Activated T-cell treated with anti-CD3 and anti-CD28 coated beads, Interleukin-2, amount 50 U/mL, for 72 hours (primary cell): Measurements from ENCODE around the gene FIS1. TPM values are rescaled to one million over a fixed set of nuclear protein-coding genes. Genes with fewer than 3 reads are reported as not detected.
"Not testable (repeated sequence)": the region's sequence is repeated elsewhere in the genome, so short reads cannot be mapped to it uniquely, and the experiment has no call there.

Experiments
- ATAC-seq, 2 donors: fragments of 150-1000 bp; cut with Tn5 transposase; replicated peaks in 1 of 2; 2 replicates each; pipeline ENCODE4 v1.10.0; 2021; ENCODE audit warnings: moderate library complexity in 2 of 2, mild to moderate bottlenecking in 1 of 2
- DNase-seq, 2 donors: peaks; one replicate each; pipeline ENCODE4 v3.0.0; 2021 to 2022; ENCODE audit warnings: mixed read lengths in 1 of 2
- H3K27ac Mint-ChIP-seq: one replicate; pipeline ENCODE4 v1.8.0; 2022; ENCODE audit warnings: mild to moderate bottlenecking, moderate library complexity, mixed read lengths
- H3K27me3 Mint-ChIP-seq: one replicate; pipeline ENCODE4 v1.8.0; 2022; ENCODE audit warnings: low read depth, mixed read lengths
- H3K36me3 Mint-ChIP-seq, 2 donors: one replicate each; pipeline ENCODE4 v1.8.0; 2022; ENCODE audit warnings: mixed read lengths in 2 of 2, mild to moderate bottlenecking in 1 of 2; ENCODE audit not compliant: insufficient read depth in 2 of 2
- H3K4me1 Mint-ChIP-seq: one replicate; pipeline ENCODE4 v1.8.0; 2022; ENCODE audit warnings: low read depth, mixed read lengths
- H3K4me3 Mint-ChIP-seq, 2 donors: one replicate each; pipeline ENCODE4 v1.8.0; 2022; ENCODE audit warnings: mild to moderate bottlenecking in 2 of 2, mixed read lengths in 2 of 2, moderate library complexity in 2 of 2
- H3K9me3 Mint-ChIP-seq, 2 donors: one replicate each; pipeline ENCODE4 v1.8.0; 2022; ENCODE audit warnings: mixed read lengths in 2 of 2
- total RNA-seq, 2 donors: library from RNA; stranded (reverse); gene quantifications; one replicate each; pipeline ENCODE4 v1.2.3, GENCODE V29; 2022

FIS1 gene
- 10 to 100 TPM; 78.4 to 87.2 TPM for total RNA-seq

- peak; percentile 94 to 96 for ATAC-seq
- peak; percentile 94 to 96 for DNase-seq
- Mint-ChIP-seq H3K27ac (peak within 1 kb of the TSS; percentile 97), H3K36me3 (peaks cover 4 to 5% of the 10 kb centered on the region in 2 donors), H3K4me1 (peaks cover 30% of the 10 kb centered on the region), H3K9me3 (no peaks in the 10 kb centered on the region), H3K4me3 (peak within 1 kb of the TSS; percentile 98 to 99), H3K27me3 (no peaks in the 10 kb centered on the region)
Measured at GRCh38 chr7:101244375-101245146, at the start of gene FIS1. Gene FIS1, minus strand, starts transcription at chr7:101245081. Its CDS starts 77 bp downstream, at chr7:101245004.

GRCh38 chr7:101294039-101294831 lies 49.4 kb upstream of the FIS1 start:
- Mint-ChIP-seq H3K4me3 (no peak overlapping the region), H3K27ac (no peak overlapping the region), H3K9me3 (no peaks in the 10 kb centered on the region), H3K36me3 (no peaks in the 10 kb centered on the region), H3K4me1 (peaks cover 9% of the 10 kb centered on the region), H3K27me3 (peaks cover 43% of the 10 kb centered on the region)
- DNase-seq (no peak), ATAC-seq (no peak)

GRCh38 chr7:101293069-101294021 lies 48.5 kb upstream of the FIS1 start:
- not testable (repeated sequence) for H3K4me3 Mint-ChIP-seq, H3K4me1 Mint-ChIP-seq, ATAC-seq, H3K27ac Mint-ChIP-seq, DNase-seq, H3K36me3 Mint-ChIP-seq, H3K9me3 Mint-ChIP-seq
- peaks cover 38% of the 10 kb centered on the region for H3K27me3 Mint-ChIP-seq

DNA sequence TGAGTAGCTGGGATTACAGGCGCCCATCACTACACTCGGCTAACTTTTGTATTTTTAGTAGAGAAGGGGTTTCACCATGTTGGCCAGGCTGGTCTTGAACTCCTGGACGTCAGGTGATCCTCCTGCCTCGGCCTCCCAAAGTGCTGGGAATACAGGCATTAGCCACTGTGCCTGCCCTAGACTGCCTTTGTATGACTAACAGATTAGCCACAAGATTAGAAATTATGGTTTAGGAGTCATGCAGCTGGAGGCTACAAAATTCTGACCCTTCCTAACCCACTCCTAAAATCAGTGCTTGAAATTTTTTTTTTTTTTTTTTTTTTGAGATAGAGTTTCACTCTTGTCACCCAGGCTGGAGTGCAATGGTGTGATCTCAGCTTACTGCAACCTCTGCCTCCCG lies 47.7 kb upstream of the FIS1 start:
- not testable (repeated sequence) for H3K36me3 Mint-ChIP-seq, ATAC-seq, H3K4me1 Mint-ChIP-seq, H3K4me3 Mint-ChIP-seq, DNase-seq, H3K27ac Mint-ChIP-seq, H3K9me3 Mint-ChIP-seq
- H3K27me3 Mint-ChIP-seq: peaks cover 32% of the 10 kb centered on the region

DNA sequence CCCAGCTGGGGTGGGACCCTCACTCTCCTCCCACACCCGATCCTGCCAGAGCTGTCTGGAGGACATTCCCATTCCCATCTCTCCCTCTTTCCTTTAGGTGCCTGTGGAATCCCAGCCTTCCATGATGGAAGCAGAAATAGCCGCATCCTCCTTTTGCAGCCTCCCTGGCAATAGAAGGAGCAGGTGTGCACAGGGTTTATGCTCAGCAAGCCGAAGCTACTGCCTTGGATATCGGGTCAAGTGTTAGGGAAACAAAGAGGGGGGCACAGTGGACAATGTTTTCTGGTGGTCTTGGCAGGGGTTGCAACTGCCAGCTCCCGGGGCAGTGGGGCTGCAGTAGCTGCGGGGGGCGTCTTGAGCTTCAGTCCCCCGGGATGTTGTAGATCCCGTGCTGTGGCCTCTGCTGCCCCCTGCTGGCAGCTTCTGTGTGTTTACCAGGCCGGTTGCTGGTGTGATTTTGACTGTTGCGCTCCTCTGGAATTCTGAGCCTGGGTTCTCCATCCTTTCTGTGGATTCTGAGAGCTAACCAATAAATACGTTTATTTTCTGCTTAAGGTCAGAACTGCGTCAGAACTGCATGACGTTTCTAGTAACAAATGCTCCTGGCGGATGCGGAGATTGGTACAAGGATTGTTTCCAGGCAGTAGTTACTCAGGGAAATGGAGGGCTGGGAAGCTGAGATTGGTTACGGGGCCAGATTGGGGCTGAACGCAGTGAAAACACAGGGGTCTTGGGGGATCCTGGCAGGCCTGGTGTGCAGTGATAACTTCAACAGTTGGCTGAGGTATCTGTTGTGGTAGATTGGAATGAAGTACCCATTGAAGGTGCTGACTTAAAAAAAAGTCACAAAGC lies 45.5 kb upstream of the FIS1 start:
- DNase-seq (peak; percentile 63 to 66), ATAC-seq (peak; percentile 67 to 69)
- not testable (repeated sequence) for H3K36me3 Mint-ChIP-seq, H3K9me3 Mint-ChIP-seq, H3K27ac Mint-ChIP-seq, H3K4me3 Mint-ChIP-seq
- peaks cover 16% of the 10 kb centered on the region for H3K4me1 Mint-ChIP-seq
- peaks cover 28% of the 10 kb centered on the region for H3K27me3 Mint-ChIP-seq

- Mint-ChIP-seq H3K27me3 (peaks cover 23% of the 10 kb centered on the region), H3K4me1 (peaks cover 16% of the 10 kb centered on the region)
- H3K36me3 Mint-ChIP-seq, H3K9me3 Mint-ChIP-seq, H3K4me3 Mint-ChIP-seq, DNase-seq, H3K27ac Mint-ChIP-seq: not testable (repeated sequence)
- peak; percentile 52 to 84 for ATAC-seq
Measured at GRCh38 chr7:101289687-101290086, 44.8 kb upstream of the FIS1 start.

- H3K4me1 Mint-ChIP-seq: peaks cover 16% of the 10 kb centered on the region
- H3K27me3 Mint-ChIP-seq: peaks cover 20% of the 10 kb centered on the region
- no peak for DNase-seq
- H3K9me3 Mint-ChIP-seq: no peaks in the 10 kb centered on the region
- ATAC-seq: no peak
- H3K4me3 Mint-ChIP-seq: no peak overlapping the region
- H3K27ac Mint-ChIP-seq: no peak overlapping the region
- H3K36me3 Mint-ChIP-seq: no peaks in the 10 kb centered on the region
Measured at GRCh38 chr7:101288439-101288838, 43.6 kb upstream of the FIS1 start.

- Mint-ChIP-seq H3K9me3 (no peaks in the 10 kb centered on the region), H3K4me1 (peaks cover 23% of the 10 kb centered on the region), H3K27me3 (peaks cover 16% of the 10 kb centered on the region), H3K4me3 (no peak overlapping the region), H3K36me3 (no peaks in the 10 kb centered on the region), H3K27ac (no peak overlapping the region)
- DNase-seq: no peak
- ATAC-seq: no peak
Measured at GRCh38 chr7:101287032-101287431, 42.2 kb upstream of the FIS1 start.

GRCh38 chr7:101285880-101286279 lies 41.0 kb upstream of the FIS1 start:
- H3K36me3 Mint-ChIP-seq, H3K9me3 Mint-ChIP-seq, H3K4me3 Mint-ChIP-seq, DNase-seq, ATAC-seq, H3K27ac Mint-ChIP-seq: not testable (repeated sequence)
- peaks cover 13% of the 10 kb centered on the region for H3K27me3 Mint-ChIP-seq
- H3K4me1 Mint-ChIP-seq: peaks cover 23% of the 10 kb centered on the region

DNA sequence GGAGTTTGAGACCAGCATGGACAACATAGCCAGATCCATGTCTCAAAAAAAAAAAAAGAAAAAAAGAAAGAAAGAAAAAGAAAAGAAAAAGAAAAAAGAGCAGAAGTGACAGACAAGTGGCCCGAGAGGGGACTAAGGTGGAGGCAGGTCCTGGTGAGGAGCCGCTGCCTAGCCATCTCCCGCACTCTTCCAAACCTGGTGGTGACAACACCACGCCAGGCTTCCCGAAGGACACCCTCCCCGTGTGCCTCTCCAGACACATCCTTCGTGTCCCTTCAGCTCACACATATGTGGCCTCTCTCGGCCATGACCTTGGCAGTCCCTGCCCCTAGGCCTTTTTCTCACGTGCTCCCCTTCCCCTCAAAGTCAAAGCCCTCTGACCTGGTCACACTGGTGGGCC lies 40.3 kb upstream of the FIS1 start:
- H3K27ac Mint-ChIP-seq: no peak overlapping the region
- H3K27me3 Mint-ChIP-seq: peaks cover 6% of the 10 kb centered on the region
- ATAC-seq (no peak), DNase-seq (no peak)
- peaks cover 17% of the 10 kb centered on the region for H3K4me1 Mint-ChIP-seq
- no peaks in the 10 kb centered on the region for H3K36me3 Mint-ChIP-seq
- H3K4me3 Mint-ChIP-seq: no peak overlapping the region
- no peaks in the 10 kb centered on the region for H3K9me3 Mint-ChIP-seq

- not testable (repeated sequence) for DNase-seq, H3K4me1 Mint-ChIP-seq, ATAC-seq, H3K9me3 Mint-ChIP-seq, H3K27me3 Mint-ChIP-seq, H3K36me3 Mint-ChIP-seq, H3K27ac Mint-ChIP-seq, H3K4me3 Mint-ChIP-seq
Measured at GRCh38 chr7:101280912-101281311, 36.0 kb upstream of the FIS1 start.
